ENCODE results near the gene OCSTAMP. TPM values are rescaled to one million over a fixed set of nuclear protein-coding genes. Genes with fewer than 3 reads are reported as not detected.

OCSTAMP gene
- total RNA-seq, 4 donors from 2014 or later: not detected

DNA sequence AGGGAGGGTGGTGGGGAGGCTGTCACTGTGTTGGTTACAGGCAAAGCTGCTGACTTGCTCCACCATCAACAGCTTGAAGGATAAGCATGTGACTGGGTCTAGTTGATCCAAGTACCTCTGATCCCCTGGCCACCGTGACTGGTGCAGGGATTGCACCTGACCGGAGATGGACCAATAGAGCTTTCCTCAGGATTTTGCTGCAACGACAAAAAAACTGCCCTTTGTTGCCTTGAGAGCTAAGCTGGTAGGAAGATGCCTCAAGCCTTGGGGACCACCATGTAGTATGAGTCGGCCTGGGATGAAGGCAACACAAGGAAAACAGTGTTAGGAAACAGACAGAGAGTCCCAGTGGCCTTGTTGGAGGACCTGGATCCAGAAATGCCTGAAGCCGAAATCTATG, 1.8 kb downstream of the OCSTAMP start:
- no peaks in the 10 kb centered on the region for H3K36me3 ChIP-seq
- H3K4me1 ChIP-seq: no peaks in the 10 kb centered on the region
- TF ChIP-seq, protein P1, sequence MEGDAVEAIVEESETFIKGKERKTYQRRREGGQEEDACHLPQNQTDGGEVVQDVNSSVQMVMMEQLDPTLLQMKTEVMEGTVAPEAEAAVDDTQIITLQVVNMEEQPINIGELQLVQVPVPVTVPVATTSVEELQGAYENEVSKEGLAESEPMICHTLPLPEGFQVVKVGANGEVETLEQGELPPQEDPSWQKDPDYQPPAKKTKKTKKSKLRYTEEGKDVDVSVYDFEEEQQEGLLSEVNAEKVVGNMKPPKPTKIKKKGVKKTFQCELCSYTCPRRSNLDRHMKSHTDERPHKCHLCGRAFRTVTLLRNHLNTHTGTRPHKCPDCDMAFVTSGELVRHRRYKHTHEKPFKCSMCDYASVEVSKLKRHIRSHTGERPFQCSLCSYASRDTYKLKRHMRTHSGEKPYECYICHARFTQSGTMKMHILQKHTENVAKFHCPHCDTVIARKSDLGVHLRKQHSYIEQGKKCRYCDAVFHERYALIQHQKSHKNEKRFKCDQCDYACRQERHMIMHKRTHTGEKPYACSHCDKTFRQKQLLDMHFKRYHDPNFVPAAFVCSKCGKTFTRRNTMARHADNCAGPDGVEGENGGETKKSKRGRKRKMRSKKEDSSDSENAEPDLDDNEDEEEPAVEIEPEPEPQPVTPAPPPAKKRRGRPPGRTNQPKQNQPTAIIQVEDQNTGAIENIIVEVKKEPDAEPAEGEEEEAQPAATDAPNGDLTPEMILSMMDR (IDR thresholded peaks at IDR 0.05): no peak
- no peak for TF ChIP-seq POLR2A (IDR thresholded peaks at IDR 0.05)
- no peaks in the 10 kb centered on the region for H3K27me3 ChIP-seq
- H3K27ac ChIP-seq: no peak overlapping the region
- no peak overlapping the region for H3K4me3 ChIP-seq
- no peaks in the 10 kb centered on the region for H3K9me3 ChIP-seq
- DNase-seq: no peak

DNA sequence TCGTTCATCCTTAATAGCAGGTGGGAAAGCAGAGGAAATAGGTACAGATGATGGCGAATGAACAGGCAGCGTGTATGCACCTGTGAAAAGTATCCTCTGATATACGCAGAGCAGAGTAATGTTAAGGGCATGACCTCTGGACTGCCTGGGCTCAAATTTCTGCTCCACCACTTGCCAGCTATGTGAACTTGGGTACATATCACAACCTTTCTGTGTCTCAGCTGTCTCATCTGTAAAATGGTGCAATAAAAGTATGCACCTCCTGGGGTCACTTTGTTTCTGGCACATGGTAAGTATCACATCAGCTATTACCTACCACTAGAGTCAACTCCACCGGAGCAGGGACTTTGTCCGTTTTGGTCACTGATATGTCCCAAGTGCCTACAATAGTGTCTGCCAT, 2.5 kb downstream of the OCSTAMP start:
- no peaks in the 10 kb centered on the region for H3K27me3 ChIP-seq
- TF ChIP-seq POLR2A (IDR thresholded peaks at IDR 0.05): no peak
- TF ChIP-seq, protein P1 (IDR thresholded peaks at IDR 0.05): no peak
- H3K9me3 ChIP-seq: no peaks in the 10 kb centered on the region
- H3K27ac ChIP-seq: no peak overlapping the region
- H3K4me1 ChIP-seq: no peaks in the 10 kb centered on the region
- no peaks in the 10 kb centered on the region for H3K36me3 ChIP-seq
- H3K4me3 ChIP-seq: no peak overlapping the region
- DNase-seq: no peak

DNA sequence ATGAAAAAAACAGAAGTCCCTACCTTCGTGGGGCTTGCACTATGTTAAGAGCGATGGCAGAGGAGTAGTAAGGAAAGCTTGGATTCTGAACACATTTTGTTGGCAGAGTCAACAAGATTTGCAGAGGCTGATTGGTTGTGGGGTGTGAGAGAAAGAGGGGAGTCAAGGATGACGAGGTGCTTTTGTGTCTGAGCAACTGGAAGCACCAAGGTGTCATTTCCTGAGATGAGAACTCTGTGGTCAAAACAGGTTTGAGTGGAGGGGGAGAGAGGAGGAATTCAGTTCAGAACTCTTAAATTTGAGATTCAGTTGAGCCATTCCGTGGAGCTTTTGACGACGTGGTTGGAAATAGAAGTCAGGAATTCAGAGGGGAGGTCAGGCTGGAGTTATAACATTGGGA, 3.5 kb downstream of the OCSTAMP start:
- no peaks in the 10 kb centered on the region for H3K9me3 ChIP-seq
- H3K4me3 ChIP-seq: no peak overlapping the region
- H3K36me3 ChIP-seq: no peaks in the 10 kb centered on the region
- no peak for DNase-seq
- no peaks in the 10 kb centered on the region for H3K4me1 ChIP-seq
- H3K27ac ChIP-seq: no peak overlapping the region
- H3K27me3 ChIP-seq: no peaks in the 10 kb centered on the region
- no peak for TF ChIP-seq POLR2A (IDR thresholded peaks at IDR 0.05)
- TF ChIP-seq, protein P1 (IDR thresholded peaks at IDR 0.05): no peak

DNA sequence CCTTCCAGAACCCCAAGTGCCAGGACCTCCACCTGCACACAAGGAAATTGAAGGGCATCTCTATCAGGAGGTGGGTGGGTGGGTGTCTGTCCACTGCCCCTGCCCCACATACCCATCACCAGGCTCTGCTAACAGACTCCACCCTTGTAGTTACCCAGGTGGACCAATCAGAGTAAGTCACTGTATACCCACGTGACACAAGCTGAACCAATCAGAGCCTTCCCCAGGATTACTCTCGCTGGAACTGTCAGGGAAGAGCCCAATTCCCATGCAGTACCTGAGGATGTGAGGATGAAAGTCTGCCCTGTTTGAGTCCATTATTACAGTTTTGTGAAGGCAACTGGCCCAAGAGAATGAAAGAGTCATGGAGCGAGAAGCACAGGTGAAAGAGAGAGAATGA, 4.2 kb downstream of the OCSTAMP start:
- no peak overlapping the region for H3K27ac ChIP-seq
- no peaks in the 10 kb centered on the region for H3K36me3 ChIP-seq
- no peak overlapping the region for H3K4me3 ChIP-seq
- no peaks in the 10 kb centered on the region for H3K4me1 ChIP-seq
- DNase-seq: no peak
- TF ChIP-seq, protein P1 (IDR thresholded peaks at IDR 0.05): no peak
- TF ChIP-seq POLR2A (IDR thresholded peaks at IDR 0.05): no peak
- no peaks in the 10 kb centered on the region for H3K27me3 ChIP-seq
- no peaks in the 10 kb centered on the region for H3K9me3 ChIP-seq

DNA sequence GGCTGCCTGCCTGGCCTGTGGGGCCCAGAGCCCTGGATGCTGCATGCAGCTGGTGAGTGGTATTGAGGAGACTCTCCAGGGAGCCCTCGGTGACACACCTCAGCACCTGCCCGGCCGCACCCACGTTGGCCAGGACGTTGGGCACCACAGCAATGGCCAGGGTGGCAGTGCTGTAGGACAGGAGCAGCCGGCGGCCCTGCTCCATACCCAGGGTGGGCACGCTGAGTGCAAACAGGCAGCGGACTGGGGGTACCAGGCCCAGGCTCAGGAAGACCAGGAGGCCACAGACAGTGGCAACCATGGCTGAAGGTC, 4.7 kb downstream of the OCSTAMP start:
- no peak for TF ChIP-seq POLR2A (IDR thresholded peaks at IDR 0.05)
- TF ChIP-seq, protein P1 (IDR thresholded peaks at IDR 0.05): no peak
- Histone ChIP-seq H3K9me3 (no peaks in the 10 kb centered on the region), H3K4me1 (no peaks in the 10 kb centered on the region), H3K27me3 (no peaks in the 10 kb centered on the region), H3K27ac (no peak overlapping the region), H3K4me3 (no peak overlapping the region), H3K36me3 (no peaks in the 10 kb centered on the region)
- no peak for DNase-seq

DNA sequence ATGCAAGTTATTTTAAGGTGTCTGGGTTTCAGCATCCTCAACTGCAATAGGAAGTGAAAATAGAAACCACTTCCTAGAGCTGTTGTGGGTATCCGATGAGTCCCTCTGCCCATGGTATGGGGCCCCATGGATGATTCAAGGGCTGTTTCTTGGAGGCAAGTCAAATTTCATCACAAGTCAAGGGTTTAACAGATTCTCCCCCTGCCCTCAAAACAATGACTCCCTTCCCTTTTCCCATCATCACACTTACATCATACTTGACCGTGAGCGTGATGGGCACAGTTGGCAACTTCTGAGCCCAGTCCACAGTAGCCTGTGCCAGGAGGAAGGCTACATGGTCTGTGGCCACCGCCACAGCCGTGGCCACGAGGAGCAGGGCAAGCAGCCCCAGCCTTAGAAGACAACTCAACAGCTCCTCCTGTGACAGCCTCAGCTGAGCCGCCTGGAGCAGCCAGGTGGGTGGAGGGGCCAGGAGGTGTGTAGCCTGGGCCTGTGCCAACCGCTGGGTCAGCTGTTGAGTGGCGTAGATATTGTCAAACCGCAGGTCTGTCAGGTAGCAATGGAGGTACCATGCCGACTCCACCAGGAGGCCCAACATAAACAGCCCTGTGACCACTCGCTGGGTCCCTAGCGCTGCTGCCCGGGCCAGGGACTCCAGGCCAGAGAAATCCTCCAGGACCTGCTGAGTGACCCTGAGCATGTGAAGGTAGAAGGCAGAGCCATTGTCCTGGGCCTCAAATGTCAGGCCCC, 5.2 kb downstream of the OCSTAMP start:
- Histone ChIP-seq H3K4me1 (no peaks in the 10 kb centered on the region), H3K27ac (no peak overlapping the region), H3K36me3 (no peaks in the 10 kb centered on the region), H3K27me3 (no peaks in the 10 kb centered on the region), H3K4me3 (no peak overlapping the region), H3K9me3 (no peaks in the 10 kb centered on the region)
- DNase-seq: no peak
- no peak for TF ChIP-seq POLR2A (IDR thresholded peaks at IDR 0.05)
